Naive thymus-derived CD4-positive, alpha-beta T cell (primary cell): Measurements from ENCODE around the gene NXPE1. TPM values are rescaled to one million over a fixed set of nuclear protein-coding genes. Genes with fewer than 3 reads are reported as not detected.
"Not testable (repeated sequence)": the region's sequence is repeated elsewhere in the genome, so short reads cannot be mapped to it uniquely, and the experiment has no call there.

Experiments
- ATAC-seq: fragments of 150-1000 bp; cut with Tn5 transposase; 2 replicates; pipeline ENCODE4 v1.10.0; 2021; ENCODE audit warnings: mild to moderate bottlenecking, moderate library complexity
- CTCF ChIA-PET: fragments of 350-600 bp; sonication (Branson Sonifier 250); formaldehyde crosslinking; loops from one replicate; lab custom pipeline; 2021; ENCODE audit warnings: antibody characterized with exemption; lab: Charles Lee
- POLR2A ChIA-PET: fragments of 350-600 bp; sonication (Branson Sonifier 250); formaldehyde crosslinking; loops from one replicate; lab custom pipeline; 2021; ENCODE audit warnings: antibody characterized with exemption, inconsistent platforms; lab: Charles Lee
- DNase-seq, 9 donors: peaks; one replicate each; pipeline versions ENCODE4 v3.0.0 to v3.0.0-alpha.2; 2020 to 2022; ENCODE audit warnings: mixed read lengths in 1 of 9
- H3K27ac ChIP-seq: one replicate; pipeline ENCODE4 v1.7.0; 2013; ENCODE audit warnings: mild to moderate bottlenecking, low read depth, low read length, moderate library complexity
- H3K27me3 ChIP-seq, 2 donors: one replicate each; pipeline ENCODE4 v1.7.0; 2013; ENCODE audit warnings: low read length in 2 of 2, mild to moderate bottlenecking in 2 of 2, moderate library complexity in 2 of 2; ENCODE audit not compliant: control insufficient read depth in 2 of 2, insufficient read depth in 2 of 2
- H3K36me3 ChIP-seq, 3 experiments: 1 replicate in 2 of 3; 2 replicates in 1 of 3; pipeline ENCODE4 v1.7.0; 2013; ENCODE audit warnings: low read length in 3 of 3, mild to moderate bottlenecking in 3 of 3, moderate library complexity in 1 of 3; ENCODE audit not compliant: insufficient read depth in 3 of 3, control insufficient read depth in 2 of 3
- H3K4me1 ChIP-seq, 2 donors: one replicate each; pipeline ENCODE4 v1.7.0; 2013; ENCODE audit warnings: low read length in 2 of 2, mild to moderate bottlenecking in 2 of 2, moderate library complexity in 1 of 2; ENCODE audit not compliant: control insufficient read depth in 2 of 2, insufficient read depth in 2 of 2
- H3K4me3 ChIP-seq: 2 replicates; pipeline ENCODE4 v1.7.0; 2013; ENCODE audit warnings: mild to moderate bottlenecking, low read length
- H3K9me3 ChIP-seq, 3 experiments: 1 replicate in 2 of 3; 2 replicates in 1 of 3; pipeline ENCODE4 v1.7.0; 2013; ENCODE audit warnings: low read length in 3 of 3; ENCODE audit not compliant: control insufficient read depth in 2 of 3
- H3K27ac Mint-ChIP-seq, 9 donors: one replicate each; pipeline ENCODE4 v1.8.0; 2020 to 2022; ENCODE audit warnings: mixed read lengths in 9 of 9, mild to moderate bottlenecking in 8 of 9, moderate library complexity in 5 of 9, inconsistent platforms in 2 of 9
- H3K27me3 Mint-ChIP-seq, 5 donors: one replicate each; pipeline ENCODE4 v1.8.0; 2021 to 2022; ENCODE audit warnings: mixed read lengths in 5 of 5, mild to moderate bottlenecking in 1 of 5
- H3K36me3 Mint-ChIP-seq, 5 donors: one replicate each; pipeline ENCODE4 v1.8.0; 2020 to 2022; ENCODE audit warnings: mixed read lengths in 5 of 5, mild to moderate bottlenecking in 3 of 5, inconsistent platforms in 1 of 5
- H3K4me1 Mint-ChIP-seq, 7 donors: one replicate each; pipeline ENCODE4 v1.8.0; 2020 to 2022; ENCODE audit warnings: mixed read lengths in 7 of 7, mild to moderate bottlenecking in 3 of 7, inconsistent platforms in 1 of 7
- H3K4me3 Mint-ChIP-seq, 10 donors: one replicate each; pipeline ENCODE4 v1.8.0; 2020 to 2022; ENCODE audit warnings: mild to moderate bottlenecking in 10 of 10, mixed read lengths in 10 of 10, moderate library complexity in 6 of 10, inconsistent platforms in 2 of 10
- H3K9me3 Mint-ChIP-seq, 11 donors: one replicate each; pipeline ENCODE4 v1.8.0; 2020 to 2022; ENCODE audit warnings: mixed read lengths in 11 of 11, mild to moderate bottlenecking in 4 of 11, inconsistent platforms in 1 of 11, moderate library complexity in 1 of 11
- intact Hi-C, 2 donors: fragments of 100-400 bp; cut with micrococcal nuclease; formaldehyde crosslinking; loops; one replicate each; pipeline ENCODE4 v1.15.1; 2023
- polyA plus RNA-seq, 2 donors: library from polyadenylated mRNA; unstranded; fragments of 300-500 nt; fragmentation: Illumina TruSeq; gene quantifications; one replicate each; pipeline ENCODE4 v1.2.3, GENCODE V29; 2021
- total RNA-seq, 6 experiments: library from RNA in 5 of 6; stranded (reverse) in 5 of 6; gene quantifications; 1 replicate in 5 of 6; 2 replicates in 1 of 6; pipeline ENCODE4 v1.2.3 and lab custom pipeline; 2021 to 2026

NXPE1 gene
- total RNA-seq, result not detected
- polyA plus RNA-seq, result not detected
- not detected for total RNA-seq (lab: John Stamatoyannopoulos, UW)

- Histone ChIP-seq H3K4me3 (no peak within 1 kb of the TSS), H3K27ac (no peak within 1 kb of the TSS), H3K4me1 (no peaks in the 10 kb centered on the region), H3K36me3 (no peaks in the 10 kb centered on the region), H3K9me3 (no peaks in the 10 kb centered on the region), H3K27me3 (no peaks in the 10 kb centered on the region)
- no peak for ATAC-seq
- H3K27ac Mint-ChIP-seq, result no peak within 1 kb of the TSS
- peaks cover 0 to 15% (median 5%) of the 10 kb centered on the region in 5 donors for H3K27me3 Mint-ChIP-seq
- H3K36me3 Mint-ChIP-seq, result peaks cover 0 to 4% (median 0%) of the 10 kb centered on the region in 5 donors
- ChIA-PET POLR2A (no interaction called here), CTCF (no interaction called here)
- peaks cover 0 to 4% (median 0%) of the 10 kb centered on the region in 11 donors for H3K9me3 Mint-ChIP-seq
- H3K4me3 Mint-ChIP-seq, result no peak within 1 kb of the TSS
- no peak for DNase-seq
- intact Hi-C loops, result no loop called here
- no peaks in the 10 kb centered on the region for H3K4me1 Mint-ChIP-seq
Measured at GRCh38 chr11:114559425-114560310, at the start of gene NXPE1. NXPE1 (minus strand) TSS chr11:114559881; CDS start chr11:114551201, 8,680 bp downstream.

GRCh38 chr11:114609429-114609828 is 49.7 kb upstream of the NXPE1 start:
- H3K9me3 Mint-ChIP-seq, result peaks cover 0 to 9% (median 0%) of the 10 kb centered on the region in 11 donors
- H3K36me3 Mint-ChIP-seq, result no peaks in the 10 kb centered on the region
- ATAC-seq (no peak), DNase-seq (no peak)
- intact Hi-C loops, result loop anchor here in 1 of 2 donors (10.0 kb wide), 1 partner anchor 265 kb away; no protein-coding TSS in a partner anchor
- no peak overlapping the region for H3K27ac Mint-ChIP-seq
- H3K4me3 Mint-ChIP-seq, result no peak overlapping the region
- H3K27ac ChIP-seq, result no peak overlapping the region
- H3K36me3 ChIP-seq, result no peaks in the 10 kb centered on the region
- no peak overlapping the region for H3K4me3 ChIP-seq
- H3K27me3 ChIP-seq, result no peaks in the 10 kb centered on the region
- ChIA-PET CTCF (no interaction called here), POLR2A (no interaction called here)
- H3K9me3 ChIP-seq, result no peaks in the 10 kb centered on the region
- H3K4me1 ChIP-seq, result no peaks in the 10 kb centered on the region
- no peaks in the 10 kb centered on the region for H3K4me1 Mint-ChIP-seq
- H3K27me3 Mint-ChIP-seq, result no peaks in the 10 kb centered on the region

DNA sequence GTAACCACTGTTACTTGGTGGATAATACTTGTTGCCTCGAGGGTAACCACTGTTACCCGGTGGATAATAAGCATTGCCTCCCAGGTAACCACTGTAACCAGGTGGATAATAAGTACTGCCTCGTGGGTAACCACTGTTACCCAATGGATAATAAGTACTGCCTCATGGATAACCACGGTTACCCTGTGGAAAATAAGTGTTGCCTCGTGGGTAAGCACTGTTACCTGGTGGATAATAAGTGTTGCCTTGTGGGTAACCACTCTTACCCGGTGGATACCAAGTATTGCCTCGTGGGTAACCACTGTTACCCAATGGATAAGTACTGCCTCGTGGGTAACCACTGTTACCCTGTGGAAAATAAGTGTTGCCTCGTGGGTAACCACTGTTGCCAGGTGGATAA is 48.9 kb upstream of the NXPE1 start:
- H3K27me3 Mint-ChIP-seq, H3K36me3 ChIP-seq, H3K4me1 Mint-ChIP-seq, ATAC-seq, CTCF ChIA-PET, H3K4me3 ChIP-seq, H3K27me3 ChIP-seq, POLR2A ChIA-PET, H3K27ac Mint-ChIP-seq, H3K9me3 ChIP-seq, H3K36me3 Mint-ChIP-seq, H3K4me1 ChIP-seq, H3K27ac ChIP-seq, H3K4me3 Mint-ChIP-seq, DNase-seq: not testable (repeated sequence)
- intact Hi-C loops, result loop anchor here in 1 of 2 donors (10.0 kb wide), 1 partner anchor 264 kb away; no protein-coding TSS in a partner anchor
- peaks cover 0 to 12% (median 0%) of the 10 kb centered on the region in 11 donors for H3K9me3 Mint-ChIP-seq

DNA sequence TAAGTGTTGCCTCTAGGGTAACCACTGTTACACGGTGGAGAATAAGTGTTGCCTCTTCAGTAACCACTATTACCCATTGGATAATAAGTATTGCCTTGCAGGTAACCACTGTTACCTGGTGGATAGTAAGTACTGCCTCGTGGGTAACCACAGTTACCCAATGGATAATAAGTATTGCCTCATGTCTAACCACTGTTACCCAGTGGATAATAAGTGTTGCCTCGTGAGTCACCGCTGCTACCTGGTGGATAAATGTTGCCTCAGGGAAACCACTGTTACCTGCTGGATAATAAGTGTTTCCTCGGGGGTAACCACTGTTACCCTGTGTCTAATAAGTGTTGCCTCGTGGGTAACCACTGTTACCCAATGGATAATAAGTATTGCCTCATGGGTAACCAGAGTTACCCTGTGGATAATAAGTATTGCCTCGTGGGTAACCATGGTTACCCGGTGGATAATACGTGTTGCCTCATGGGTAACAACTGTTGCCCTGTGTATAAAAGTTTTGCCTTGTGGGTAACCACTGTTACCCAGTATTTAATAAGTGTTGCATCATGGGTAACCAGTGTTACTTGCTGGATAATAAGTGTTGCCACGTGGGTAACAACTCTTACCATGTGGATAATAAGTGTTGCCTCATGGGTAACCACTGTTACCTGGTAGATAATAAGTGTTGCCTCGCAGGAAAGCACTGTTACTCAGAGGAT is 48.2 kb upstream of the NXPE1 start:
- H3K27me3 ChIP-seq, result no peaks in the 10 kb centered on the region
- intact Hi-C loops, result loop anchor here in 1 of 2 donors (10.0 kb wide), 1 partner anchor 263 kb away; no protein-coding TSS in a partner anchor
- H3K27ac Mint-ChIP-seq, result no peak overlapping the region
- ChIA-PET POLR2A (no interaction called here), CTCF (no interaction called here)
- H3K9me3 Mint-ChIP-seq, result peaks cover 0 to 14% (median 0%) of the 10 kb centered on the region in 11 donors
- no peaks in the 10 kb centered on the region for H3K9me3 ChIP-seq
- no peak for DNase-seq
- H3K27me3 Mint-ChIP-seq, result no peaks in the 10 kb centered on the region
- H3K27ac ChIP-seq, result no peak overlapping the region
- no peaks in the 10 kb centered on the region for H3K4me1 Mint-ChIP-seq
- no peak overlapping the region for H3K4me3 Mint-ChIP-seq
- no peaks in the 10 kb centered on the region for H3K36me3 Mint-ChIP-seq
- H3K36me3 ChIP-seq, result no peaks in the 10 kb centered on the region
- H3K4me3 ChIP-seq, result no peak overlapping the region
- H3K4me1 ChIP-seq, result no peaks in the 10 kb centered on the region
- ATAC-seq, result no peak

- H3K4me3 Mint-ChIP-seq, ATAC-seq, H3K27ac Mint-ChIP-seq, POLR2A ChIA-PET, H3K27ac ChIP-seq, H3K27me3 ChIP-seq, H3K4me1 Mint-ChIP-seq, H3K4me3 ChIP-seq, H3K9me3 ChIP-seq, H3K36me3 Mint-ChIP-seq, H3K4me1 ChIP-seq, H3K36me3 ChIP-seq, DNase-seq, H3K27me3 Mint-ChIP-seq, CTCF ChIA-PET: not testable (repeated sequence)
- intact Hi-C loops, result loop anchor here in 1 of 2 donors (10.0 kb wide), 1 partner anchor 262 kb away; no protein-coding TSS in a partner anchor
- H3K9me3 Mint-ChIP-seq, result peaks cover 0 to 11% (median 0%) of the 10 kb centered on the region in 11 donors
Measured at GRCh38 chr11:114606802-114607075, 47.1 kb upstream of the NXPE1 start.

- H3K36me3 Mint-ChIP-seq, result no peaks in the 10 kb centered on the region
- no peak for DNase-seq
- H3K4me1 Mint-ChIP-seq, result no peaks in the 10 kb centered on the region
Measured at GRCh38 chr11:114606003-114606801, 46.5 kb upstream of the NXPE1 start.

More at GRCh38 chr11:114606003-114606801, 46.5 kb upstream of the NXPE1 start:
- Histone ChIP-seq H3K27ac (no peak overlapping the region), H3K4me3 (no peak overlapping the region), H3K36me3 (no peaks in the 10 kb centered on the region), H3K4me1 (no peaks in the 10 kb centered on the region), H3K9me3 (no peaks in the 10 kb centered on the region), H3K27me3 (no peaks in the 10 kb centered on the region)
- intact Hi-C loops, result loop anchor here in 1 of 2 donors (10.0 kb wide), 1 partner anchor 261 kb away; no protein-coding TSS in a partner anchor
- Mint-ChIP-seq H3K27ac (no peak overlapping the region), H3K27me3 (no peaks in the 10 kb centered on the region), H3K4me3 (no peak overlapping the region), H3K9me3 (peaks cover 0 to 11% (median 0%) of the 10 kb centered on the region in 11 donors)
- ChIA-PET CTCF (no interaction called here), POLR2A (no interaction called here)
- ATAC-seq, result no peak
